ENCODE results near the gene FAM20A. TPM values are rescaled to one million over a fixed set of nuclear protein-coding genes. Genes with fewer than 3 reads are reported as not detected.
A peak's percentile ranks its signal among the peaks of the same experiment; 100 is the strongest.

The FAM20A gene
- total RNA-seq, 4 donors from 2014 or later = 13.1 to 55.8 (median 15.1) TPM

- no peak for TF ChIP-seq CTCF (IDR thresholded peaks at IDR 0.05)
- no peak for DNase-seq (ENCODE audit: low spot score)
- no peak for ATAC-seq (ENCODE audit: low FRiP score)
Measured at GRCh38 chr17:68509141-68510057, 91.8 kb downstream of the FAM20A start.

- ATAC-seq (ENCODE audit: low FRiP score) = no peak
- DNase-seq (ENCODE audit: low spot score) = no peak
- TF ChIP-seq CTCF (IDR thresholded peaks at IDR 0.05) = no peak
Measured at GRCh38 chr17:68507576-68507975, 93.6 kb downstream of the FAM20A start.

GRCh38 chr17:68505951-68506350, 95.2 kb downstream of the FAM20A start:
- DNase-seq (ENCODE audit: low spot score) (no peak), ATAC-seq (ENCODE audit: low FRiP score) (no peak)
- no peak for TF ChIP-seq CTCF (IDR thresholded peaks at IDR 0.05)

- no peak for TF ChIP-seq CTCF (IDR thresholded peaks at IDR 0.05)
- DNase-seq (ENCODE audit: low spot score) (no peak), ATAC-seq (ENCODE audit: low FRiP score) (no peak)
Measured at GRCh38 chr17:68501074-68501473, 100.1 kb downstream of the FAM20A start.

- DNase-seq (ENCODE audit: low spot score) (no peak), ATAC-seq (ENCODE audit: low FRiP score) (no peak)
- no peak for TF ChIP-seq CTCF (IDR thresholded peaks at IDR 0.05)
Measured at GRCh38 chr17:68499587-68499986, 101.6 kb downstream of the FAM20A start.

GRCh38 chr17:68498479-68499326, 102.5 kb downstream of the FAM20A start:
- no peak for DNase-seq (ENCODE audit: low spot score)
- no peak for TF ChIP-seq CTCF (IDR thresholded peaks at IDR 0.05)
- peak; percentile 85 for ATAC-seq (ENCODE audit: low FRiP score)
